Measurements from ENCODE around the gene RGL1.

RGL1 gene

GRCh38 chr1:183920651-183921050 is 115.7 kb downstream of the RGL1 start:
- DNase-seq, result no peak

- DNase-seq, result no peak
Measured at GRCh38 chr1:183922197-183922596, 117.3 kb downstream of the RGL1 start.

GRCh38 chr1:183925947-183926346 is 121.0 kb downstream of the RGL1 start:
- no peak for DNase-seq

- no peak for DNase-seq
Measured at GRCh38 chr1:183926983-183927382, 122.1 kb downstream of the RGL1 start.

DNA sequence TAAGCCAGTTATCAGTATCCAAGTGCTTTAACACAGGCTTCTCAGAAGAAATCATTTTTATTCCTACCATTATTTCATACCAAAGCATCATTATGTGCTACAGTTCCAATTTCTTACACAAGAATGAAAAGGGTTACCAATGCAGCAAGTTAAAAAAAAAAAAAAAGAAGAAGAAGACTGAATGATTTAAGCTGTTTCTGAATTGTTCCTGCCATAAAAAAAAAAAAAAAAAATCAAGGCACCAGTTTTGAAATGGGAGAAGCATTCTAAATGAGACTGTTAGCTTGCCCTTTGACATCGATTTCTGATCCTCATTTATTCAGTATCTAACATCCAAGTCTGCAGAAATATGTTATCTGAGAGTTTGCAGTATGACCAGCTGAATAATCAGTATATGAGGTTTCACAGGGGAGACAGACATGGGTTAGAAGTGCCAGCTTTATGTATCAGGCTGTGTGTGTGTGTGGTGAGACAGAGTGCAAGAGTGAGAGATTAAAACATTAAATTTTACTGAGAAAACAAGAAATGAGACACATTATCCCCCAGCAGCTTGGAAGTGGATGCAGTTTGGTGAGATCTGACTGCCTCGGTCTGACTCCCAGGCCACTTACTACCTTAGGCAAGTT is 126.8 kb downstream of the RGL1 start:
- DNase-seq, result no peak

DNA sequence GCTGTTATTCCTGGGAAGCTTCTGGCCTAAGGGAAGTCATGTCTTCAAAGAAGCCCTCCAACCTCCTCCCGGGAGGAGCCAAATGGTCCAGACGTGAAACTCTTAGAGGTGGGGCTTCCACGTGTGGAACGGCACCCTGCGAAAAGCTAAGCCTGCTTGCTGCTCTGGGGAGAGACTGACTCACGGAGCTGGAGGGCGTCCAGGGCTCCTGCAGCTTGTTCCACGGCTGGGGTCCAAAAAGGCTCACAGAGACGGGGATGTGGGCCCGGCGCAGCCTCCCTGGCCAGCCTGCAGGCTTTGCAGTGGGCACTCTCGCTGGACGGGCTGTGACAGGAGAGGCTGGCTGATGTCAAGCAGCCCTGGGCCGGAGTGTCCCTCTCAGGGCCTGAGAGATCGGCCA is 127.5 kb downstream of the RGL1 start:
- no peak for DNase-seq

DNA sequence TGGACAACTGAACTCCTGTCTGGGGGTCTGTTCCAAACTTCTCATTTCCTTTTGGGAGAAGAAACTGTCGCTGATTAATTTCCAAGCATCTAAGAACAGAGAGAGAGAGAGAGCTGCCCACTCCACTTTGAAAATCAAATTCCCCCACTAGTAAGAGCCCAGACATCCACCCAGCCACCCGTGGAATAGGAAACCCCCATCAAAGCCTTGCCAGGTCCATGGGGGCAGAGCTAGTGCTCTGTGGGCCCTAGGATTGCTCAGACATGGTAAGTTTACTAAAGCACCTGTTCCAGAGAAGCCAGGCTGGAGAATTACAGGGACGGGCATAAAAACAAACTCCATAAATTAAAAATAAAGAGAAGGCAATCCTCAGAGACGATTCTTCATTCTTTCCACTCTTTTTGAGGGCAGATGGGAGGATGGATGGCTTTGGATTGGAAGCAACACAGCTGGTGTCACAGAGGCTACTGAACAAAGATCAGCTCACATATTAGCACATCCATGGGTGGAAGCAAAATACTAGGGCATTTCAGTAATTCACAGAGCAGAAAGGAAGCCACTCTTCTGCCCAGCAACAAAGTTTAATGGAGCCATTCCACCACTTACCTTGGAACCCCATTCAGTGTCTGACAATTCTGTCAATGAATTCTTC is 128.7 kb downstream of the RGL1 start:
- DNase-seq, result no peak

DNA sequence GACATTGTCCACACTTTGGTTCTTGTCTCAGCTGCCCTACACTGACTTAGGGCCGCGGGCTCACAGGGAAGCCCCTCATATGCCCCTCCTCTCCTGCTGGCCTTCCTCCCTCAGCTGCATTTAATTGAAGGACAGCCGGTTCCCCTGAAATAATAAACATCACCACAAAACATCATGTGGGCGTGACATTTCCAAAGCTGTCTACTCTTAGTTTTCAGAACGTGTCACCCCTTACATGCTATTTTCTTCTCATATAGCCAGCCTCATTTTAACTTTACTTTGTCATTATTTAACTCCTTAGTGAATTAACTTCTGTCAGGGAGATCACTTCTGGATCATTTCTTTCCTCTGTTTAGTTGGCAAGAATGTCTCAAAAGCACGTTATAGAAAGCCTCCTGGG is 129.4 kb downstream of the RGL1 start:
- no peak for DNase-seq

- DNase-seq, result no peak
Measured at GRCh38 chr1:183936009-183936408, 131.1 kb downstream of the RGL1 start.

DNA sequence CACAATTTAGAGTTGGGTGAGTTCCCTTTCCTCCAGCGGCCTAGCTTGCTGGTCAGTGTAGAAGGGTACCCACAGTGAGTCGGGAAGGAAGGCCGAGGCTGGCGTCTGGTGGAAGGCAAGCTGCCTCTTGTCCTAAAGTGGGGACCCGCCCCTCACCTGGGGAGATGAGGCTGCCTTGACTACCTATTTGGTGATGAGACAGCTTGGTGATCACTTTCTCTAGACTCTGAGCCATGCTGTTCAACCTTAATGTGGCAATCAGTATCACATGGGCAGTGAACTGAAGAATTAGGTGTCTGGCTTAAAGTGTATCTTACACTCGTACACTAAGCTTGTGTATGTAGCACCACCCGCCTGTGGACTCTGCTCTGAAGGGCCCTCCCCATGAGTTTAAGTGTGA is 131.9 kb downstream of the RGL1 start:
- no peak for DNase-seq

DNA sequence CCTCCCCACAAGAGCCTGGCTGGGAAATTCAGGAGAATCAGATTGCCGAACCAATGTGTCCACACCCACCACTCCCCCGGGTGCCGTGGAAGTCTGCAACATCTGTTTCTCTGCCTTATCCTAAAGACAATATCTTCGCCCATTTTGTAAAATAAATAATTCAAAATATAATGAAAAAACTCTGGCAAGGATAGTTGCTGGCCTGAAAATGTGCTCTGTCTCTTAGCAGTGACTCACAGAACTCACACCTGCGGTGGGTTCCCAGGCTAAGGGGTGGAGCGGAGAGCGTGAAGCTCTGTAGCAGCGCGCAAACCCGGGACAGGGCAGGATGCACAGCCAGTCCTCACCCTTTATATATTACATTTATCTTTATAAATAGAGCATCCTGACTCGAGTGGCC is 132.7 kb downstream of the RGL1 start:
- DNase-seq, result no peak

GRCh38 chr1:183941001-183941400 is 136.1 kb downstream of the RGL1 start:
- no peak for DNase-seq

- no peak for DNase-seq
Measured at GRCh38 chr1:183942933-183943693, 138.2 kb downstream of the RGL1 start.

DNA sequence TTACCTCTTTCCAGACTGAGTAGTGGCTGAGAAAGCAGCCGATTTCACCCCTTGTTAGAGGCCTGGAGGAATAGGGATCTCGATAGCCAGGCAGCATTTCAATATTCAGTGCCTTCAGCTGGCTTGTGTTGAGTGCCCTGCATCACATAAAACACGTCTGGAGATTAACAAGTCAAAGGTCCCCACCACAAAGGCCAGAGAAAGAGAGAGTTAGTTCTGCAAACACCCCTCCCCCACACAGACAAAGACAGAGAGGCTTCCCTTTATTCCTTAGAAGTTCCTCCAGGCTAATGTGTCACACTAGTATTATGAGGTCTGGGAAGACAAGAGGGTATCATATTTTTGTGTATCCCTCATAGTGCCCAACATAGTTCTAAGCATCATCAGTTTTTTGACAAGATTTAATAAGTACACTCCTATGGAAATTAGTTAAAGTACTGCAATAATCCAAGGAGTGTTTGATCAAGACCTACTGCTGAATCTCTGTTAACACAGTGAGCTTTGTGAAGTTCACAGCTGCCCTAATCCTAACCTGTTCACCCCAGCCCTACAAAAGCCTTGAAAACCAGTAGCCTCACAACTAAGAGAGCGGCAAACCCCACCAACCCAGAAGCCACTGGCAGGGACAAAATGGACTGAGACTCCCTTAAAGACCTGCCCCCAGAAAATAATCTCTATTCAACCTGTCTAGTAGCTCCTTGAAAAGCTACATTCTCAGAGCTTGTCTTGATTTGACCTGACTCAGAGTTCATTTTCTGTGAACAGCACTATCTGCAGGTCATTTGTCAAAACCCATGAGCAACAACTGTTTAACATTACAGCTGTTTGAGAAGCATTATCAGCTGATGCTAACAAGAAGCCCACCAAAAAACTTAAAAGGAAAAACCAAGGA is 140.8 kb downstream of the RGL1 start:
- no peak for DNase-seq

DNA sequence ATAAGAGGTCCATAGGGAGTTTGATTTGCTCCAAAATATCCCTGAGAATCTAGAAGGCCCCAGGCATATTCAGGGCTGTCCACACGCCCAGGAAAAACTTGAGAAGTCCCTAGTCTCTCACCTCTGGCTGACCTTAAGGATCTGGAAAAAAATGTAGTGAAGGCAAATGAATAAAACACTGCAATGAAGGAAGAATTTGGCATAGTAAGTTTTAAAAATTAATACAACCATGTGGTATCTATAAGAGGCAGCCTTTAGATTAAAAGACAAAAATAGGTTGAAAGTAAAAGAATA is 141.3 kb downstream of the RGL1 start:
- no peak for DNase-seq

DNA sequence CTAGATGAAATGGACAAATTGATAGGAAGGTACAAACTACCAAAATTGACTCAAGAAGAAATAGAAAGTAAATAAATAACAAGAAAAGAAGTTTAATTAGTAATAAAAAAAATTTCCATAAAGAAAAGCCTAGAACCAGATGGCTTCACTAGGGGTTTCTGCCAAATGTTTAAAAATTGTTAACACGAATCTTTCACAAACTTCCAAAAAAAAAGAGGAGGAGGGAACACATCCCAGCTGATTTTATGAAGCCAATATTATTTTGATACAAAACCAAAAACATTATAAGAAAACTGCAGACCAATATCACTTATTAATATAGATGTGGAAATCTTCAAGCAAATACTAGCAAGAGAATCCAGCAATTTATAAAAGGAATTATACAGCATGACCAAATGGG is 143.1 kb downstream of the RGL1 start:
- DNase-seq, result no peak

DNA sequence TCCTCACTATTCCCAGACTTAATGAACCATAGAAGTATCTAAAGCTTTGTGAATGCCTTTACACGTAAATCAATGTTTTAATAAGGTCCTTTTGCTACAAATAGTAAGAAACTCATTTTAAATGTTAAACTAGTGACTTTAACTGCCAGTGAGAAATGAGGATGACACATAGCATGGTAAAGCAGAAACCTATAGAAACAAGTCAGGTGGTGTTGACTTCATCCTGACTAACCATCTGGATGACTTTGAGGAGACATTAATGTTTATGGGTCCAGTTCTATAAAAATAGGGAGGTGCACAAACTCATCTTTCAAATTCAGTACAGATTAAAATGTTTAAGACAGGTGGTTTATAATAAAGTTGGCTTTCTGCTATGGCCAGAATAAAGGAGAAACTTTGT is 147.2 kb downstream of the RGL1 start:
- no peak for DNase-seq

DNA sequence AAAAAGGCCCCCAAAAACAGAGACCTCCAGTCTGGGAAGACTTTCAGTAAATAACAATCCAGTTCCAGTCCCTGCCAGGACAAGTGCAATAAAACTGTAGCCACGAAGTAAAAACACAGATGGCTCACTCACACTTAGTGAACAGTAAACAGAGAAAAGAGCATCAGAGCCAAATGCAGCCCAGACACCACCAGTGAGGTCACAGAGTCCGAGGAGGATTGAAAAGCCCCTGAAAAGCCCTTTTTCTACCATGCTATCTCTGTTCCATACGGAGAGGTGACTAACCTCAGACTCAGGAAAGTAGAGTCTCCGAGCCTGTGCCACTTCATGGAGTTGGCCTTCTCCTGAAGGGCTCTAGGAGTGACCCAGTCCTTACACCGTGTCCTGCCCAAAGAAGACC is 148.1 kb downstream of the RGL1 start:
- DNase-seq, result no peak

DNA sequence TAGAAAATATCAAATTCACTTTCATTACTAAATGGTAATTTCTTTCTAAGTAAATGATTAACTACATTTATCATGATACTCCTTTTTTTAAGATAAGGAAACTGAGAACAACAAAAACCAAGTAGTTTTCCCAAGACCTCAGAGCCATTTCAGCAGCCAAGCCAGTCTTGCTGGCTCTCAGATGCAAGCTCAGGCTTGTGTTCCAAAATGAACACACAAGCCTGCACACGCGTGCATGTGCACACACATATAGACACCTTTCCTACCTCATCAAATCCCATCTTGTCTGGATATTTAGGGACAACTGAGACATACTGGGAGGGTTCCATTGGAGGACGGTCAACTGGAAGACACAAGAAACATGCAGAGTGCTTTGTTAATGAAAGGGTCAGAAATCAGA is 149.6 kb downstream of the RGL1 start:
- no peak for DNase-seq

- DNase-seq, result no peak
Measured at GRCh38 chr1:183956559-183957188, 151.8 kb downstream of the RGL1 start.

DNA sequence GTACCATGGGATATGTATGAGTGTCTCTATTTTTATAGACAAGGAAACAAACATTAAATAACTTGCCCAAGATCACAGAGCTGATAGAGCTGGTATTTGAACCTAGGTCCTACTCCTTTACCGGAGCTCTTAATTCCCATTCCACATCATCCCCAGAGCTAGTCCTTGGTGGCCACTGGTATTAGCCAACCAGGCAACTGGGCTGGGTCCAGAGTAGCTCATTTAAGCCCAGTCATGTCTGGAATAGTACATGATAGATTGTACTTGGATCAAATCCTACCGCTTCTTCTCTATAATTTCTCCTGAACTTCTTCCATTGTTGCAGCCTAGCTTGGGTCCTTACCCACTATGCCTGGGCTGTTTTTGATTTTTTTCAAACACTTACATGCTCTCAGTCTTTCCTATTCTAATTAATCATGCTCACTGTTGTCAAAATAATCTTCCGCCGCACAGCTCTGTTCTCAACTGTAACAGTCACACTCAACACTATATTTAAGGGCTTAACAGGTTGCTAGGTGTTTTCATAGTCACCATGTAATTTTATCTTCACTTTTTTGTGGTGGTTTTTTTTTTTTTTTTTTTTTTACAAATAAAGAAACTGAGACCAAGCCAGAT is 152.4 kb downstream of the RGL1 start:
- DNase-seq, result no peak

DNA sequence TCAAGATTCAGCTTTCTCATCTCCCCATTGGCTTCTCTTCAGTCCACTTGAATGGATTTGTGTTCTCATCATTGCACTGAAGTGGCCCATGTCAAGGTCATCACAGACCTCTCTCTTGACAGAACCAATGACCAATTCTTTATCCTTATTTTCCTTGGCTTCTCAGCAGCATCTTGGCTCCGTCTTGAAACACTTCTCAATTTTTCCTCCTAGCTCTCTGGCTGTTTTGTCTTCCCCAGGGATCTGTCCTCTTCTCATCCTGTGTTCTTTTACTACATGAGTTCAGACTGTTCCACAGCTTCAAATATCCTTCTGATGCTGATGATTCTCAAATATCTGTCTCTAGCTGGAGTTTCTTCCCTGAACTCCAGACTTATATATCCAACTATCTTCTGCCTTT is 154.0 kb downstream of the RGL1 start:
- DNase-seq, result no peak

DNA sequence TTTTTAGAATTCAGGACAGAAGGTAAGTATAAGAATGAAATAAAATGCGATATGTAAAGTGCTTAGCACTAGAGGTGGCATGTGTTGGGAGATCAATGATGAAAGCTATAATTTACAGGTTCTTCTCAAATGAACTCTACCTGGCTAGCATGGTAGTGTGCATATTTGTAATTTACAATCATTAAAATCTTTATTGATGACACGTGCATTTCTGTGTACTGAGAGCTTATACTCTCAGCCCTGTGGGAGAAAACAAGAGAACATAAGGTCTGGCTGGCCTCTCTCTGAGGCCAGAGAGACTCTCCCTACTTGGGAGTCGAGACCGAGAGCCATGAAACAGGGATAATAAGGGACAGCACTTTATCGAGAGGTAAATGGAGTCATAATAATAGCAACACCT is 156.2 kb downstream of the RGL1 start:
- DNase-seq, result no peak
